HG02763 (cell line): Measurements from ENCODE around the gene ARAP1.

Experiments
- ATAC-seq: cut with Tn5 transposase; IDR thresholded peaks from one replicate; pipeline ENCODE4 v1.9.1; 2021; ENCODE audit warnings: mild to moderate bottlenecking, moderate library complexity; ENCODE audit not compliant: unreplicated experiment

Gene ARAP1

GRCh38 chr11:72725724-72726028, 26.5 kb downstream of the ARAP1 start:
- no peak for ATAC-seq

GRCh38 chr11:72724851-72725723, 27.1 kb downstream of the ARAP1 start:
- ATAC-seq, result no peak

- ATAC-seq, result no peak
Measured at GRCh38 chr11:72724021-72724551, 28.1 kb downstream of the ARAP1 start.

- ATAC-seq, result no peak
Measured at GRCh38 chr11:72723508-72723907, 28.7 kb downstream of the ARAP1 start.

GRCh38 chr11:72722050-72722748, 30.0 kb downstream of the ARAP1 start:
- peak; percentile 72 for ATAC-seq

- no peak for ATAC-seq
Measured at GRCh38 chr11:72721689-72722049, 30.5 kb downstream of the ARAP1 start.

- no peak for ATAC-seq
Measured at GRCh38 chr11:72721276-72721675, 30.9 kb downstream of the ARAP1 start.

GRCh38 chr11:72720784-72721183, 31.4 kb downstream of the ARAP1 start:
- ATAC-seq, result no peak

GRCh38 chr11:72720047-72720446, 32.2 kb downstream of the ARAP1 start:
- ATAC-seq, result no peak

- ATAC-seq, result no peak
Measured at GRCh38 chr11:72719551-72719950, 32.7 kb downstream of the ARAP1 start.

GRCh38 chr11:72719144-72719543, 33.1 kb downstream of the ARAP1 start:
- no peak for ATAC-seq

- ATAC-seq, result no peak
Measured at GRCh38 chr11:72718101-72718501, 34.1 kb downstream of the ARAP1 start.

GRCh38 chr11:72716788-72717435, 35.3 kb downstream of the ARAP1 start:
- ATAC-seq, result no peak

- ATAC-seq, result no peak
Measured at GRCh38 chr11:72716290-72716689, 35.9 kb downstream of the ARAP1 start.

GRCh38 chr11:72712841-72713240, 39.4 kb downstream of the ARAP1 start:
- ATAC-seq, result no peak

GRCh38 chr11:72712168-72712751, 39.9 kb downstream of the ARAP1 start:
- ATAC-seq, result no peak

- no peak for ATAC-seq
Measured at GRCh38 chr11:72711141-72711540, 41.1 kb downstream of the ARAP1 start.

GRCh38 chr11:72710278-72710677, 41.9 kb downstream of the ARAP1 start:
- ATAC-seq, result no peak

- no peak for ATAC-seq
Measured at GRCh38 chr11:72709478-72710238, 42.5 kb downstream of the ARAP1 start.

- ATAC-seq, result no peak
Measured at GRCh38 chr11:72707032-72707431, 45.2 kb downstream of the ARAP1 start.

- ATAC-seq, result no peak
Measured at GRCh38 chr11:72706579-72706978, 45.6 kb downstream of the ARAP1 start.
